ENCODE results near the gene GDNF. TPM values are rescaled to one million over a fixed set of nuclear protein-coding genes. Genes with fewer than 3 reads are reported as not detected.

GDNF gene
- total RNA-seq, 1 donor from 2014 or later = 0.85 TPM

- Mint-ChIP-seq H3K27ac (no peak overlapping the region), H3K27me3 (ENCODE audit: low read depth) (peaks cover 15% of the 10 kb centered on the region), H3K4me1 (no peaks in the 10 kb centered on the region), H3K9me3 (peaks cover 4% of the 10 kb centered on the region), H3K4me3 (no peak overlapping the region), H3K36me3 (no peaks in the 10 kb centered on the region)
- no peak for DNase-seq (ENCODE audit: low spot score in 2 of 2, unreplicated experiment in 2 of 2)
- TF ChIP-seq CTCF (IDR thresholded peaks at IDR 0.05; ENCODE audit: unreplicated experiment) = no peak
Measured at GRCh38 chr5:37876943-37877342, 37.1 kb upstream of the GDNF start.

DNA sequence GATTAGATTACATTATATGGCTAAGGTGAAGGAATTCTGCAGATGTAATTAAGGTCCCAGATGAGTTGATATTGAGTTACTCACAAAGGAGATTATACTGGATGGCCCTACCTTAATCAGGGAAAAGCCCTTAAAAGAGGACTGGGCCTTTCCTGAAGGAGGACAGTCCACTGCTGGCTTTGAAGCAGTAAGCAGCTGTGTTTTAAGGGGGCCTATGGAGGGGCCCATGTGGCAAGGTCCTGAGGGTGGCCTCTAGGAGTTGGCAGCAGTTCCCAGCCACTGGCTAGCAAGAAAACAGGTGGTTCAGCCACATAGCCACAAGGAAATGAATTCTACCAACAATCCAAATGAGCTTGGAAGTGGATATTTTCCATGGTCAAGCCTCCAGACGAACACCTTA, 36.4 kb upstream of the GDNF start:
- DNase-seq (ENCODE audit: low spot score in 2 of 2, unreplicated experiment in 2 of 2) = no peak
- Mint-ChIP-seq H3K27ac (no peak overlapping the region), H3K4me1 (no peaks in the 10 kb centered on the region), H3K27me3 (ENCODE audit: low read depth) (peaks cover 8% of the 10 kb centered on the region), H3K36me3 (no peaks in the 10 kb centered on the region), H3K4me3 (no peak overlapping the region), H3K9me3 (no peaks in the 10 kb centered on the region)
- no peak for TF ChIP-seq CTCF (IDR thresholded peaks at IDR 0.05; ENCODE audit: unreplicated experiment)

DNA sequence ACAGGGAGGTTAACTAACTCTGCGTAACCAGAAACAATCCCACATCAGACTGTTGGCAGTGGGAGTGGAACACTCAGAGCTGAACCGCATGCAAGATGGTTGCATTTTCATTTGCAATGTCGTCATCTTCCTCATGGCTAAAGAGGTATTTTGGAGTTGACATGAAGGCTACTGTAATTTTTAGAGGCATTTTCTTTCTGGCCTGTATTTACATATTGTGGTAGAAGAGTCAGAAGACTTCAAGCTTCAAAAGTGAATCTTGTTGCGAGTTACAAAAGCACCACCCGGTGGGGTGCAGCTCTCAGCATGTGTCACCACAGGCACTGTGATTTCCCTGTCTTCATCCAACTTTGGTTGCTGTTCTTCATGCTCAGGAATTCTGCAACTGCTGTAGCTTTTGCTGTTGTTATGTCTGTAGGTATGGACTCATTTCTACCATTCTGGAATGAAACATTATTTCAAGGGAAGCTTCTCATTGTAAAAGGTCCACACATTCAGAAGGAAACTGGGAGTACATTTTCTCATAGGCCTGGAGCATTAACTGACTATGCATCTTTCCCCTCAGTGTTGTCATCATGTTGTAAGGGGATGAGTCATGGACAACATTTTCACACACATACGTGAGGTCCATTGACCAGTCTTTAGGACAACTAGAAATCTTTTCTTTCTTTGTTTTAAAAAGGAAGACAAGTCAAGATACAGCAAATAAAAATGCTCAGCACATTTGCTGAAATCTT, 35.4 kb upstream of the GDNF start:
- TF ChIP-seq CTCF (IDR thresholded peaks at IDR 0.05; ENCODE audit: unreplicated experiment) = no peak
- H3K4me3 Mint-ChIP-seq = no peak overlapping the region
- H3K36me3 Mint-ChIP-seq = no peaks in the 10 kb centered on the region
- peaks cover 6% of the 10 kb centered on the region for H3K27me3 Mint-ChIP-seq (ENCODE audit: low read depth)
- no peaks in the 10 kb centered on the region for H3K4me1 Mint-ChIP-seq
- no peak overlapping the region for H3K27ac Mint-ChIP-seq
- no peak for DNase-seq (ENCODE audit: low spot score in 2 of 2, unreplicated experiment in 2 of 2)
- H3K9me3 Mint-ChIP-seq = no peaks in the 10 kb centered on the region

DNA sequence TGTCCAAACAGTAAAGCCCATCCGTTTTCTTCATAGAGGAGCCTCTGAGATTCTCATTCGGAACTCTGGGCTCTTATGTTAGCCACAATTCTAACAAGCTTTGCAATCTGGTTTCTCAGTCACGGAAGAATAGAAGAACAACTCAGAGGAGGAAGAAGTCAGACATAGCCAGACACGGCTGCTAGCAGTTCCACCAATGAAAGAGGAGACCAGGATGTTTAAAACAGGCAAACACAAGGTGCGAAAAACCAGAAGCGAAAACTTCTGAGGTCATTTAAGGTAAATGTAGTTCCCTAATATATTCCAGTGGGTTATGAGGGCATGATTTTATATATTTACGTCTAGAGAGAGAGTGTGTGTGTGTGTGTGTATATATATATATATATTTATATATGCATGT, 34.1 kb upstream of the GDNF start:
- Mint-ChIP-seq H3K27me3 (ENCODE audit: low read depth) (peaks cover 4% of the 10 kb centered on the region), H3K36me3 (no peaks in the 10 kb centered on the region), H3K9me3 (no peaks in the 10 kb centered on the region), H3K4me1 (no peaks in the 10 kb centered on the region), H3K4me3 (no peak overlapping the region), H3K27ac (no peak overlapping the region)
- no peak for DNase-seq (ENCODE audit: low spot score in 2 of 2, unreplicated experiment in 2 of 2)
- no peak for TF ChIP-seq CTCF (IDR thresholded peaks at IDR 0.05; ENCODE audit: unreplicated experiment)

- DNase-seq (ENCODE audit: low spot score in 2 of 2, unreplicated experiment in 2 of 2) = no peak
- Mint-ChIP-seq H3K4me1 (no peaks in the 10 kb centered on the region), H3K9me3 (peaks cover 6% of the 10 kb centered on the region), H3K36me3 (no peaks in the 10 kb centered on the region), H3K4me3 (no peak overlapping the region), H3K27me3 (ENCODE audit: low read depth) (peaks cover 4% of the 10 kb centered on the region), H3K27ac (no peak overlapping the region)
- TF ChIP-seq CTCF (IDR thresholded peaks at IDR 0.05; ENCODE audit: unreplicated experiment) = no peak
Measured at GRCh38 chr5:37871023-37871815, 31.4 kb upstream of the GDNF start.

Data from mesothelial cell of epicardium (in vitro differentiated cells).